Small intestine (tissue), 7 donors: ENCODE results near the gene ABHD17B. TPM values are rescaled to one million over a fixed set of nuclear protein-coding genes. Genes with fewer than 3 reads are reported as not detected.

ENCODE experiments used
- DNase-seq, 2 donors: peaks; one replicate each; pipeline versions ENCODE4 v3.0.0 to v3.0.0-alpha.2; 2013
- FAIRE-seq: peaks from 2 replicates; lab custom pipeline; 2012; peaks lifted over from hg19 to GRCh38; lab: Jason Lieb, UNC
- H3K27ac ChIP-seq, 3 donors: one replicate each; pipeline ENCODE4 v1.5.1; 2013; ENCODE audit warnings: low read length in 2 of 3, mild to moderate bottlenecking in 2 of 3, control low read depth in 1 of 3, inconsistent platforms in 1 of 3, low read depth in 1 of 3, moderate library complexity in 1 of 3
- H3K27me3 ChIP-seq, 3 donors: one replicate each; pipeline ENCODE4 v1.6.1; 2013; ENCODE audit warnings: low read length in 3 of 3, inconsistent platforms in 1 of 3; ENCODE audit not compliant: control insufficient read depth in 3 of 3, insufficient read depth in 3 of 3
- H3K36me3 ChIP-seq, 3 donors: one replicate each; pipeline ENCODE4 v1.6.1; 2013; ENCODE audit warnings: low read length in 3 of 3, inconsistent platforms in 1 of 3, low read depth in 1 of 3, mild to moderate bottlenecking in 1 of 3, moderate library complexity in 1 of 3; ENCODE audit not compliant: control insufficient read depth in 3 of 3, insufficient read depth in 2 of 3
- H3K4me1 ChIP-seq, 3 donors: one replicate each; pipeline ENCODE4 v1.6.1; 2013; ENCODE audit warnings: low read length in 2 of 3, inconsistent platforms in 1 of 3, low read depth in 1 of 3, mild to moderate bottlenecking in 1 of 3, moderate library complexity in 1 of 3; ENCODE audit not compliant: control insufficient read depth in 3 of 3, insufficient read depth in 2 of 3
- H3K4me3 ChIP-seq, 3 donors: one replicate each; pipeline ENCODE4 v1.5.1; 2013; ENCODE audit warnings: low read length in 3 of 3, control low read depth in 1 of 3, inconsistent platforms in 1 of 3, low read depth in 1 of 3, mild to moderate bottlenecking in 1 of 3, moderate library complexity in 1 of 3
- H3K9me3 ChIP-seq, 2 donors: one replicate each; pipeline ENCODE4 v1.6.1; 2013; ENCODE audit warnings: low read depth in 1 of 2, low read length in 1 of 2; ENCODE audit not compliant: control insufficient read depth in 2 of 2, insufficient read depth in 1 of 2
- WGBS, 3 donors: extraction: QIAGEN DNeasy Blood & Tissue Kit; methylation state at CpG; one replicate each; pipeline ENCODE4 v1.1.7; 2013; 5-methylcytosine and 5-hydroxymethylcytosine counted together
- polyA plus RNA-seq, 4 donors: library from polyadenylated mRNA; stranded (reverse) in 3 of 4; unstranded in 1 of 4; fragments of 200-250 nt in 3 of 4; fragments of 120-200 nt in 1 of 4; gene quantifications; one replicate each; pipeline versions ENCODE4 v1.2.1 to v1.2.3, GENCODE V29; 2013
- donor health status: healthy with polysubstance abuse.
- donor health status: control.
- donor health status: control.
- donor health status: Bipolar disorder and iron deficiency.
- donor health status: healthy.

Gene ABHD17B
- polyA plus RNA-seq, 4 donors: 12.5 to 28.0 (median 22.4) TPM

GRCh38 chr9:71879644-71880174 is 31.3 kb downstream of the ABHD17B start:
- Histone ChIP-seq H3K4me1 (no peaks in the 10 kb centered on the region), H3K36me3 (peaks cover 0 to 3% (median 0%) of the 10 kb centered on the region in 3 donors), H3K9me3 (peaks cover 0 to 25% of the 10 kb centered on the region in 2 donors), H3K4me3 (no peak overlapping the region), H3K27me3 (no peaks in the 10 kb centered on the region), H3K27ac (no peak overlapping the region)
- no peak for FAIRE-seq
- no peak for DNase-seq
- WGBS, 3 donors: 64 to 73% (median 69%) methylated on average over 2 of the region's 2 CpGs

DNA sequence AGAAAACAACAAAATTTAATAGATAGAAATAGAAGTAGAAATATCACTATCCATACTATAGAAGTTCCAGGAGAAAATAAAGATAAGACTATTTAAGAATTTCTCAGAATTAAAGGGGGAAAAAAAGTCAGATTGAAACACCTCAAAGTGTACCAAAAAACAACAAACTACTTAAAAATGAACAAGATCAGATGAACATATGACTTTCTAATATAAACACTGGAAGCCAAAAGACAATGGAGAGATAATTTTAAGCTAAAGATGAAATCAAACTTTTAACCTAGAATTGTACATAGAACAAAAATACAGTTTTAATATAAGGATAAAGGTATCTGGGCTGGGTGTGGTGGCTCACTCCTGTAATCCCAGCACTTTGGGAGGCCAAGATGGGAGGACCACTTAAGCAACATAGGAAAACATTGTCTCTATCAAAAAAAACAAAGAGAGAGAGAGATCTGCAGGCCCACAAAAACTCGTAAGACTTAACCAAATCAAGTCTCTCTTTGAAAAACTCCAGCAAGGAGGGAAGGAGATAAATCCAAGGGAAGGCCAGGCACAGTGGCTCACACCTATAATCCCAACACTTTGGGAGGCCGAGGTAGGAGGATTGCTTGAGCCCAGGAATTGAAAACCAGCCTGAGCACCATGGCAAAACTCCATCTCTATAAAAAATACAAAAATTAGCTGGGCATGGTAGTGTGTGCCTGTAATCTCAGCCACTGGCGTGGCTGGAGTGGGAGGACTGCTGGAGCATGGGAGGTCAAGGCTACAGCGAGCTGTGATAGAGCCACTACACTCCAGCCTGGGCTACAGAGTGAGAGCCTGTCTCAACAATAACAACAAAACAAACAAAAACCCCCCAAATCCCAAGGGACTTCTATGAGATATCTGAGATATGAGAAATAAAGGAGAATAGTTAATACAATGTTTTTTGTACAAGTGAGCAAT is 32.4 kb downstream of the ABHD17B start:
- Histone ChIP-seq H3K36me3 (peaks cover 0 to 6% (median 0%) of the 10 kb centered on the region in 3 donors), H3K4me1 (no peaks in the 10 kb centered on the region), H3K27me3 (no peaks in the 10 kb centered on the region), H3K9me3 (peaks cover 0 to 25% of the 10 kb centered on the region in 2 donors), H3K27ac (no peak overlapping the region), H3K4me3 (no peak overlapping the region)
- no peak for FAIRE-seq
- WGBS, 3 donors: 97 to 98% (median 98%) methylated on average over 4 of the region's 4 CpGs
- no peak for DNase-seq

DNA sequence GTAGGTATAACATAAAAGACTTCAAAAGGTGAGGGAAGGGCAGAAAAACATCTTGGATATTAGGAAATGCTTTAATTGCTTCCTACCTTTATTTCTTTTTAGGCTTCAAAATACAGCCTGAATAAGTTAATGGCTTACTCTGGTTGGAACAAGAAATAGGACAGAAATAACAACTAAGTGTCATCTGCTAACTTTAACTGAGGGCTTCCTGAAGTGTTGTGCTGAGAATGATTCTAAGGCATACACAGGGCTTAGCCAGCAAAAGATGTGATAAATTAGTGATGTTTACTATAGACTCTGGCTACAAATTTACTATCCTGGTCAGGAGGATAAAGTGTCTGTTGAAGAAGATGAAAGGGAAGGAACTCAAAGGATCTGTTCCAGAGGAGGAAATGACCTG is 34.2 kb downstream of the ABHD17B start:
- H3K9me3 ChIP-seq: peaks cover 0 to 15% of the 10 kb centered on the region in 2 donors
- no peak for FAIRE-seq
- H3K36me3 ChIP-seq: peaks cover 0 to 2% (median 0%) of the 10 kb centered on the region in 3 donors
- H3K4me3 ChIP-seq: no peak overlapping the region
- H3K27ac ChIP-seq: no peak overlapping the region
- H3K27me3 ChIP-seq: no peaks in the 10 kb centered on the region
- no peak for DNase-seq
- no peaks in the 10 kb centered on the region for H3K4me1 ChIP-seq

DNA sequence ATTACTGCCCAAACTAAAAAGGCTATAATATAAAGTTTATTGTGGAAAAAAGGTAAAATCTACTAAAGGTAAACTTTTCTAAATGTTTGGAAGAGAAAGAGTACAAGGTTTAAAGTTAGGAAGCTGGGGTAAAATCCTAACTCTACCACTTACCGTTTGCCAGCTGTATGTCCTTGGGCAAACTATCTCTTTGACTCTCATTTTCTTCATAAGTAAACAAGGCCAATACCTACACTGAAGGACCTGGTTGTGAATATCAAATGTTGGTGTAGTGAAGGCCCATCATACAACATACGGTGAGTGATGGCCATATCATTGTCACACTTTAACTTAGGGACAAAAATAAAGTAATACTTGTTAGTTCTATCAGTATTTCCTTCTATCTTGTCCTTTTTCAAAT is 34.9 kb downstream of the ABHD17B start:
- DNase-seq: no peak
- Histone ChIP-seq H3K27me3 (no peaks in the 10 kb centered on the region), H3K36me3 (peaks cover 0 to 2% (median under 1%) of the 10 kb centered on the region in 3 donors), H3K4me1 (no peaks in the 10 kb centered on the region), H3K9me3 (peaks cover 0 to 15% of the 10 kb centered on the region in 2 donors), H3K4me3 (no peak overlapping the region), H3K27ac (no peak overlapping the region)
- 85 to 95% (median 93%) methylated on average over 2 of the region's 2 CpGs for WGBS, 3 donors
- no peak for FAIRE-seq

GRCh38 chr9:71875345-71875744 is 35.6 kb downstream of the ABHD17B start:
- H3K27me3 ChIP-seq: no peaks in the 10 kb centered on the region
- no peak overlapping the region for H3K27ac ChIP-seq
- no peaks in the 10 kb centered on the region for H3K4me1 ChIP-seq
- no peak overlapping the region for H3K4me3 ChIP-seq
- no peak for DNase-seq
- H3K9me3 ChIP-seq: peaks cover 0 to 15% of the 10 kb centered on the region in 2 donors
- WGBS, 3 donors: 90 to 96% (median 95%) methylated on average over 6 of the region's 6 CpGs
- no peak for FAIRE-seq
- H3K36me3 ChIP-seq: peaks cover 2 to 4% (median 2%) of the 10 kb centered on the region in 3 donors

- H3K4me1 ChIP-seq: no peaks in the 10 kb centered on the region
- peaks cover 0 to 9% of the 10 kb centered on the region in 2 donors for H3K9me3 ChIP-seq
- no peaks in the 10 kb centered on the region for H3K27me3 ChIP-seq
- no peak overlapping the region for H3K27ac ChIP-seq
- H3K36me3 ChIP-seq: peaks cover 2 to 4% (median 2%) of the 10 kb centered on the region in 3 donors
- FAIRE-seq (no peak), DNase-seq (peak; percentile 4 to 35)
- 80 to 95% (median 90%) methylated on average over 1 of the region's 1 CpG for WGBS, 3 donors
- no peak overlapping the region for H3K4me3 ChIP-seq
These were observed 47.4 kb downstream of the ABHD17B start for GRCh38 chr9:71863631-71864030.

DNA sequence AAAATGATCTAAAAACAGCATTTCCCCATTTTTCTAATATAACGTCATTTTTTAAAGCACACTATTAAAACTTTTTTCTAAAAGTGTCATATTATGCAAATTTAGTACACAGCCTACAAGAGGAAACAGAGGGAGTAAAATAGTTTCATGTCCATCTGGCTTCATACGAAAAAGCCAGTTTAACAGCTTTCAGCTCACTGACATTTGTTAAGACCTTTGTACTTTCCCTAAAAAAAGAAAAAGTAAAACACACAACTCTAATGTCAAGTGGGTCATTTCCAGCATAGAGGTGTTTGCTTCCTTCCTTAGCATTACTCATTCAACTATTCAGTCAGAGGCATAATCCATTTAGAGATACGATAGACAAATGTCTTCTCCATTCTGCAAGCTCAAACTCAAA is 49.4 kb downstream of the ABHD17B start:
- Histone ChIP-seq H3K9me3 (peaks cover 0 to 9% of the 10 kb centered on the region in 2 donors), H3K27ac (no peak overlapping the region), H3K36me3 (peaks cover 0 to 2% (median under 1%) of the 10 kb centered on the region in 3 donors), H3K4me1 (no peaks in the 10 kb centered on the region), H3K4me3 (no peak overlapping the region), H3K27me3 (no peaks in the 10 kb centered on the region)
- FAIRE-seq (no peak), DNase-seq (peak in 1 of 2 donors; percentile 11)
- WGBS, 3 donors: 70 to 83% (median 78%) methylated on average over 3 of the region's 3 CpGs

DNA sequence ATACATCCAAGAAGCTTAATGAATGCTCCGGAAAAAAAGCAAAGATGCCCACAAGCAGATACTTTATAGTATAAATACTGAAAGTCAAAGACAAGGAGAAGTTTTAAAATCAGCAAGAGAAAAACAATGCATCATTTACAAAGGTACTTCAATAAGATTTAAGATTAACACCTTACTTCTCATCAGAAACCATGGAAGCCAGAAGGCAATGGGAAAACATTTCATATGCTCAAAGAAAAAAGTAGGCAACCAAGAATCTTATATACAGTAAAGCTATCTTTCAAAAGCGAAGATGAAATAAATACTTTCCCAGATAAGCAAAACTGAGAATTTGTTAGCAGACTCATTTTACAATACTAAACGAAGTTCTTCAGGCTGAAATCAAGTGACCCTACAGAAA is 51.1 kb downstream of the ABHD17B start:
- Histone ChIP-seq H3K27me3 (no peaks in the 10 kb centered on the region), H3K9me3 (peaks cover 0 to 9% of the 10 kb centered on the region in 2 donors), H3K4me1 (no peaks in the 10 kb centered on the region), H3K27ac (no peak overlapping the region), H3K36me3 (peaks cover 0 to 2% (median 0%) of the 10 kb centered on the region in 3 donors), H3K4me3 (no peak overlapping the region)
- DNase-seq: no peak
- WGBS, 3 donors: 97 to 100% (median 99%) methylated on average over 3 of the region's 3 CpGs
- no peak for FAIRE-seq
